H9 (cell line): ENCODE results near the gene ATP8A2. TPM values are rescaled to one million over a fixed set of nuclear protein-coding genes. Genes with fewer than 3 reads are reported as not detected.

Experiments used
- DNase-seq: peaks from one replicate; pipeline ENCODE4 v3.0.0-alpha.2; 2017
- H2AFZ ChIP-seq: one replicate; pipeline ENCODE4 v1.6.1; 2013; ENCODE audit warnings: mild to moderate bottlenecking, low read length, control low read depth, moderate library complexity
- H2AK5ac ChIP-seq: 2 replicates; pipeline ENCODE4 v1.6.1; 2013; ENCODE audit warnings: low read length, control low read depth, mixed read lengths; ENCODE audit not compliant: insufficient read length
- H2BK120ac ChIP-seq: one replicate; pipeline ENCODE4 v1.6.1; 2013; ENCODE audit warnings: low read depth, mild to moderate bottlenecking, low read length, control low read depth, inconsistent platforms; ENCODE audit not compliant: poor library complexity, severe bottlenecking
- H2BK12ac ChIP-seq: 2 replicates; pipeline ENCODE4 v1.6.1; 2013; ENCODE audit warnings: low read length, control low read depth, mixed read lengths, low read depth; ENCODE audit not compliant: insufficient read length
- H2BK15ac ChIP-seq: 2 replicates; pipeline ENCODE4 v1.6.1; 2013; ENCODE audit warnings: low read depth, low read length, control low read depth
- H2BK20ac ChIP-seq: one replicate; pipeline ENCODE4 v1.6.1; 2013; ENCODE audit warnings: low read depth, mild to moderate bottlenecking, low read length, control low read depth, inconsistent platforms; ENCODE audit not compliant: poor library complexity, severe bottlenecking
- H2BK5ac ChIP-seq: 2 replicates; pipeline ENCODE4 v1.6.1; 2013; ENCODE audit warnings: low read length, control low read depth, mixed read lengths; ENCODE audit not compliant: insufficient read length
- H3K14ac ChIP-seq: 2 replicates; pipeline ENCODE4 v1.6.1; 2013; ENCODE audit warnings: low read length, control low read depth; ENCODE audit not compliant: insufficient read depth
- H3K18ac ChIP-seq: 2 replicates; pipeline ENCODE4 v1.6.1; 2013; ENCODE audit warnings: low read depth, mild to moderate bottlenecking, mixed read lengths, low read length, control low read depth; ENCODE audit not compliant: insufficient read length
- H3K23ac ChIP-seq: 2 replicates; pipeline ENCODE4 v1.6.1; 2013; ENCODE audit warnings: low read length, control low read depth, mixed read lengths, low read depth; ENCODE audit not compliant: insufficient read length
- H3K23me2 ChIP-seq: 2 replicates; pipeline ENCODE4 v1.6.1; 2013; ENCODE audit warnings: low read depth, mild to moderate bottlenecking, mixed read lengths, low read length, control low read depth; ENCODE audit not compliant: insufficient read length, poor library complexity, severe bottlenecking
- H3K27ac ChIP-seq: 2 replicates; pipeline ENCODE4 v1.5.1; 2013; ENCODE audit warnings: low read length, control low read depth, mixed read lengths, low read depth; ENCODE audit not compliant: insufficient read length
- H3K27me3 ChIP-seq: 2 replicates; pipeline ENCODE4 v1.6.1; 2013; ENCODE audit warnings: low read length, control low read depth, inconsistent platforms; ENCODE audit not compliant: insufficient read depth
- H3K4ac ChIP-seq: 2 replicates; pipeline ENCODE4 v1.6.1; 2013; ENCODE audit warnings: low read depth, mild to moderate bottlenecking, control low read depth, inconsistent platforms, low read length, moderate library complexity
- H3K4me1 ChIP-seq: 2 replicates; pipeline ENCODE4 v1.6.1; 2013; ENCODE audit warnings: low read length, control low read depth, inconsistent platforms; ENCODE audit not compliant: insufficient read depth
- H3K4me2 ChIP-seq: 2 replicates; pipeline ENCODE4 v1.6.1; 2013; ENCODE audit warnings: low read length, control low read depth, mixed read lengths; ENCODE audit not compliant: insufficient read length, insufficient read depth
- H3K56ac ChIP-seq: 2 replicates; pipeline ENCODE4 v1.6.1; 2013; ENCODE audit warnings: low read depth, mild to moderate bottlenecking, mixed read lengths, low read length, control low read depth; ENCODE audit not compliant: insufficient read length
- H3K79me1 ChIP-seq: 2 replicates; pipeline ENCODE4 v1.6.1; 2013; ENCODE audit warnings: low read depth, mild to moderate bottlenecking, moderate library complexity, low read length, control low read depth, inconsistent platforms; ENCODE audit not compliant: insufficient read depth, poor library complexity, severe bottlenecking
- H3K79me2 ChIP-seq: 2 replicates; pipeline ENCODE4 v1.6.1; 2013; ENCODE audit warnings: low read length, control low read depth, inconsistent platforms; ENCODE audit not compliant: insufficient read depth
- H3K9ac ChIP-seq: 2 replicates; pipeline ENCODE4 v1.6.1; 2013; ENCODE audit warnings: low read length, control low read depth, mixed read lengths; ENCODE audit not compliant: insufficient read length; ENCODE audit errors: extremely low read depth
- H3K9me3 ChIP-seq: one replicate; pipeline ENCODE4 v1.6.1; 2013; ENCODE audit warnings: low read depth, low read length, inconsistent platforms; ENCODE audit not compliant: control insufficient read depth
- H3T11ph ChIP-seq: one replicate; pipeline ENCODE4 v1.6.1; 2013; ENCODE audit warnings: mild to moderate bottlenecking, low read length, control low read depth, inconsistent platforms
- H4K20me1 ChIP-seq: one replicate; pipeline ENCODE4 v1.6.1; 2013; ENCODE audit not compliant: control insufficient read depth, insufficient read length, insufficient read depth
- H4K5ac ChIP-seq: 2 replicates; pipeline ENCODE4 v1.6.1; 2013; ENCODE audit warnings: low read depth, mild to moderate bottlenecking, mixed read lengths, low read length, control low read depth; ENCODE audit not compliant: insufficient read length
- H4K8ac ChIP-seq: replicated peaks from 2 replicates; pipeline ENCODE4 v1.6.1; 2013; ENCODE audit warnings: low read length, control low read depth, mixed read lengths, low read depth; ENCODE audit not compliant: insufficient read length
- H4K91ac ChIP-seq: 2 replicates; pipeline ENCODE4 v1.6.1; 2013; ENCODE audit warnings: low read depth, mild to moderate bottlenecking, moderate library complexity, mixed read lengths, low read length, control low read depth; ENCODE audit not compliant: insufficient read length
- H3K27ac Mint-ChIP-seq, 3 experiments: 2 replicates in 2 of 3; 3 replicates in 1 of 3; pipeline ENCODE4 v1.8.0; 2020 to 2021; ENCODE audit warnings: mixed read lengths in 3 of 3, mild to moderate bottlenecking in 1 of 3, moderate library complexity in 1 of 3
- H3K27me3 Mint-ChIP-seq: 2 replicates; pipeline ENCODE4 v1.8.0; 2021; ENCODE audit warnings: low read depth, mild to moderate bottlenecking, moderate library complexity, mixed read lengths
- H3K36me3 Mint-ChIP-seq, 3 experiments: 2 replicates in 2 of 3; 3 replicates in 1 of 3; pipeline ENCODE4 v1.8.0; 2020 to 2021; ENCODE audit warnings: low read depth in 3 of 3, mixed read lengths in 3 of 3; ENCODE audit not compliant: insufficient read depth in 1 of 3
- H3K4me1 Mint-ChIP-seq, 2 experiments: 2 replicates each; pipeline ENCODE4 v1.8.0; 2020; ENCODE audit warnings: mixed read lengths in 2 of 2
- H3K4me3 Mint-ChIP-seq, 2 experiments: 2 replicates in 1 of 2; 3 replicates in 1 of 2; pipeline ENCODE4 v1.8.0; 2020 to 2021; ENCODE audit warnings: mild to moderate bottlenecking in 2 of 2, mixed read lengths in 2 of 2, moderate library complexity in 1 of 2
- H3K9me3 Mint-ChIP-seq, 2 experiments: 2 replicates in 1 of 2; 3 replicates in 1 of 2; pipeline ENCODE4 v1.8.0; 2020; ENCODE audit warnings: mild to moderate bottlenecking in 2 of 2, mixed read lengths in 2 of 2, moderate library complexity in 1 of 2
- WGBS: extraction: QIAGEN DNeasy Blood & Tissue Kit; methylation state at CpG from one replicate; pipeline ENCODE4 v1.1.7; 2013; ENCODE audit warnings: missing lambda C conversion rate, low lambda C conversion rate, mixed read lengths; ENCODE audit not compliant: insufficient read length; ENCODE audit errors: extremely low coverage; 5-methylcytosine and 5-hydroxymethylcytosine counted together
- total RNA-seq: library from RNA; stranded (reverse); gene quantifications from 2 replicates; pipeline ENCODE4 v1.2.1, GENCODE V29; 2021
- TF ChIP-seq, protein P1 (sequence below): fragments of 200-600 bp; sonication (generic); conservative IDR thresholded peaks from 3 replicates; pipeline ENCODE4 v1.8.0; 2021; ENCODE audit warnings: antibody characterized with exemption, mild to moderate bottlenecking

The ATP8A2 gene
- total RNA-seq, 1 experiment from 2014 or later: 18.2 TPM

DNA sequence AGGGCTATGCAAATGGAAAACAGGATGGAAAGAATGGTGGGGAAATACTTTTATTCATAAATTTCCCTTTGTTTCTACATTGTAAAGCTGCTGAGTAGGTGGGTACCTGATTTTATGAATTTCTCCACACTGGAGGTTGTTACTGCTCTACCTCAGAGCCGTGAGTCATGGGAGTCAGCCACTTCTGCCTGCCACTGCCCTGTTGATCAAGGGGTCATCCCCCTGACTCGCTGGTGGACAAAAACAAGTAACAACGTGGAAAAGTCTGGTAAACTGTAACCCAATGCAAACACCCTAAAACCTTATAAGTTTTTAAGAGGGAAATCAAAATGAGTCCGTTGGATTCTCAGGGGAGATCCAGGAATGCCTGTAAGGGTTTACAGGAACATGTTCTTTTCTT is 329.5 kb downstream of the ATP8A2 start:
- H3K14ac ChIP-seq: no peak overlapping the region
- WGBS: no CpG with 5 or more reads among the region's 4 CpGs
- no peaks in the 10 kb centered on the region; a peak in 1 of 7 replicates for H3K36me3 Mint-ChIP-seq
- no peaks in the 10 kb centered on the region for H4K20me1 ChIP-seq
- H3K4ac ChIP-seq: no peak overlapping the region
- no peak overlapping the region for H3K18ac ChIP-seq
- no peaks in the 10 kb centered on the region for H3K27me3 ChIP-seq
- H2BK5ac ChIP-seq: no peak overlapping the region
- no peak overlapping the region for H3T11ph ChIP-seq
- H2BK20ac ChIP-seq: no peak overlapping the region
- no peak overlapping the region for H2AK5ac ChIP-seq
- peaks cover 4% of the 10 kb centered on the region for H3K4me1 ChIP-seq
- no peaks in the 10 kb centered on the region for H3K23me2 ChIP-seq
- H2BK120ac ChIP-seq: no peak overlapping the region
- no peak overlapping the region for H3K56ac ChIP-seq
- H2BK12ac ChIP-seq: no peak overlapping the region
- no peak overlapping the region for H4K5ac ChIP-seq
- no peaks in the 10 kb centered on the region for H3K79me2 ChIP-seq
- H4K91ac ChIP-seq: no peak overlapping the region
- no peak overlapping the region for H3K4me3 Mint-ChIP-seq
- H3K79me1 ChIP-seq: no peaks in the 10 kb centered on the region
- H4K8ac ChIP-seq: no peak overlapping the region
- TF ChIP-seq, protein P1, sequence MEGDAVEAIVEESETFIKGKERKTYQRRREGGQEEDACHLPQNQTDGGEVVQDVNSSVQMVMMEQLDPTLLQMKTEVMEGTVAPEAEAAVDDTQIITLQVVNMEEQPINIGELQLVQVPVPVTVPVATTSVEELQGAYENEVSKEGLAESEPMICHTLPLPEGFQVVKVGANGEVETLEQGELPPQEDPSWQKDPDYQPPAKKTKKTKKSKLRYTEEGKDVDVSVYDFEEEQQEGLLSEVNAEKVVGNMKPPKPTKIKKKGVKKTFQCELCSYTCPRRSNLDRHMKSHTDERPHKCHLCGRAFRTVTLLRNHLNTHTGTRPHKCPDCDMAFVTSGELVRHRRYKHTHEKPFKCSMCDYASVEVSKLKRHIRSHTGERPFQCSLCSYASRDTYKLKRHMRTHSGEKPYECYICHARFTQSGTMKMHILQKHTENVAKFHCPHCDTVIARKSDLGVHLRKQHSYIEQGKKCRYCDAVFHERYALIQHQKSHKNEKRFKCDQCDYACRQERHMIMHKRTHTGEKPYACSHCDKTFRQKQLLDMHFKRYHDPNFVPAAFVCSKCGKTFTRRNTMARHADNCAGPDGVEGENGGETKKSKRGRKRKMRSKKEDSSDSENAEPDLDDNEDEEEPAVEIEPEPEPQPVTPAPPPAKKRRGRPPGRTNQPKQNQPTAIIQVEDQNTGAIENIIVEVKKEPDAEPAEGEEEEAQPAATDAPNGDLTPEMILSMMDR: no peak
- H3K23ac ChIP-seq: no peak overlapping the region
- no peak overlapping the region for H2BK15ac ChIP-seq
- peak overlapping the region in 1 of 3 experiments; percentile 61; a peak in 2 of 7 replicates for H3K27ac Mint-ChIP-seq
- no peak overlapping the region for H3K27ac ChIP-seq
- H3K9me3 ChIP-seq: no peaks in the 10 kb centered on the region
- H2AFZ ChIP-seq: no peak overlapping the region
- H3K4me2 ChIP-seq: no peak overlapping the region
- no peak overlapping the region for H3K9ac ChIP-seq
- no peak for DNase-seq
- no peaks in the 10 kb centered on the region for H3K27me3 Mint-ChIP-seq
- no peaks in the 10 kb centered on the region; a peak in 1 of 5 replicates for H3K9me3 Mint-ChIP-seq
- peaks cover 7 to 10% of the 10 kb centered on the region in 2 experiments; a peak in 3 of 4 replicates for H3K4me1 Mint-ChIP-seq
